ENCODE results near the gene ZP1.
A peak's percentile ranks its signal among the peaks of the same experiment; 100 is the strongest.
"Not testable (repeated sequence)": the region's sequence is repeated elsewhere in the genome, so short reads cannot be mapped to it uniquely, and the experiment has no call there.

The ZP1 gene, protein sequence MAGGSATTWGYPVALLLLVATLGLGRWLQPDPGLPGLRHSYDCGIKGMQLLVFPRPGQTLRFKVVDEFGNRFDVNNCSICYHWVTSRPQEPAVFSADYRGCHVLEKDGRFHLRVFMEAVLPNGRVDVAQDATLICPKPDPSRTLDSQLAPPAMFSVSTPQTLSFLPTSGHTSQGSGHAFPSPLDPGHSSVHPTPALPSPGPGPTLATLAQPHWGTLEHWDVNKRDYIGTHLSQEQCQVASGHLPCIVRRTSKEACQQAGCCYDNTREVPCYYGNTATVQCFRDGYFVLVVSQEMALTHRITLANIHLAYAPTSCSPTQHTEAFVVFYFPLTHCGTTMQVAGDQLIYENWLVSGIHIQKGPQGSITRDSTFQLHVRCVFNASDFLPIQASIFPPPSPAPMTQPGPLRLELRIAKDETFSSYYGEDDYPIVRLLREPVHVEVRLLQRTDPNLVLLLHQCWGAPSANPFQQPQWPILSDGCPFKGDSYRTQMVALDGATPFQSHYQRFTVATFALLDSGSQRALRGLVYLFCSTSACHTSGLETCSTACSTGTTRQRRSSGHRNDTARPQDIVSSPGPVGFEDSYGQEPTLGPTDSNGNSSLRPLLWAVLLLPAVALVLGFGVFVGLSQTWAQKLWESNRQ

DNA sequence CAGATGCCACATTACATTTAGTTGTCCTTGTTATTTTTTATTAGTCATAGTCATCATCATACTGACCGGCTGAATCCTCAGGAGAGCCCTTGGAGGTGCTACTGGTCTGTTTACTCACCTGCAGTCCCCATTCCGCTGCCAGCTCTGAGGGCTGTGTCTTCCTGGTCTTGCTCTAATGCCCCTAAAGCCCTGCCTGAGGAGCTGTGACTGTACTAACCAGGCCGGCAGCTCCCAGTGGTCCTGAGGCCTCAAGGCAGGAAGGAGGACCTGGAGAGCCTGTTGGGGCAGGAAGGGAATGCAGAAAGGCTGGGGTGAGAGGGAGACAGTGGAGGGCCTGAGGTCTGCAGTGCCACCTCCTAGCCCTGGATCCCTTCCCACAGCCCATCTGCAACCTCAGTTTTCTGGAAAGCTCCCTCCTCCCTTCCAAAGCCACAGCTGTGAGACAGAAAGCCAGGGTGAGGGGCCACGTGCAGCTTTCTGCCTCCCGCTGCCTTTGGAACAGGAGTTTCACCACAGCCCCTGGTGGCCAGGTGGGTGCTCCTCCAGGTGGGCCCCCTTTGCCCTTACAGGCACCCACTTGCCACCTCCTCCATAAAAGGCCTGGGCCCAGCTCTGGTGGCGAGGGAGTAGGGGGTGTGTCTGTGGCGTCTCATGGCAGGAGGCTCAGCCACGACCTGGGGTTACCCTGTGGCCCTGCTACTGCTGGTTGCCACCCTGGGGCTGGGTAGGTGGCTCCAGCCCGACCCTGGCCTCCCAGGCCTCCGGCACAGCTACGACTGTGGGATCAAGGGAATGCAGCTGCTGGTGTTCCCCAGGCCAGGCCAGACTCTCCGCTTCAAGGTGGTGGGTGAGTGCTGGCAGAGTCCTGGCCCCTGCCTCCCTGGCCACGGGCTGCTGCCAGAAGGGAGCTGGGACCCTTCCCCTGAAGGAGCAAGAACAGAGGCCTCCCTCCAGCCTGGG is at the start of gene ZP1:
Gene ZP1, plus strand, starts transcription at position 632 of the 960 bp plus-strand sequence. Its CDS starts 20 bp downstream, at position 652.
- Mint-ChIP-seq H3K27ac (no peak within 1 kb of the TSS), H3K4me3 (no peak within 1 kb of the TSS), H3K27me3 (no peaks in the 10 kb centered on the region), H3K4me1 (peaks cover 29% of the 10 kb centered on the region), H3K9me3 (no peaks in the 10 kb centered on the region)
- DNase-seq (no peak), ATAC-seq (peak; percentile 18)

DNA sequence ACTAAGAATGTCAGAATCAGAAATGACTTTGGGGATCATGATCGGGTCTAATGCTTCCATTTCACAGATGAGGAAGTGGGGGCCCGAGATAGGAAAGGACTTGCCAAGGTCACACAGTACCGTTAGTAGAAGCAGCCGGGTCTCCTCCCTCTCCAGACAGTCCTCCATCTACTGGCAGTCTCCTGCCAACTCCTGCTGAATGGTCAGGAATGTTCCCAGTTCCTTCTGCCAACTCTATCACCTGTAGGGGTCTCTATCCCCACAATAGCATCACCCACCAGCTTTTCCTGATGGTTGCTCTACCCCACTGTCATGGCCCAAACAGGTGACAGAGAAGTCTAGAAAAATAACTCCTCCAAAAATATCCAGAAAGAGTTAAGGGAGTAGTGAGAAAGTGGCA is 49.3 kb upstream of the ZP1 start:
- H3K27me3 Mint-ChIP-seq: no peaks in the 10 kb centered on the region
- no peak overlapping the region for H3K4me3 Mint-ChIP-seq
- no peaks in the 10 kb centered on the region for H3K9me3 Mint-ChIP-seq
- DNase-seq: no peak
- peaks cover 6% of the 10 kb centered on the region for H3K4me1 Mint-ChIP-seq
- H3K27ac Mint-ChIP-seq: no peak overlapping the region
- ATAC-seq: no peak

DNA sequence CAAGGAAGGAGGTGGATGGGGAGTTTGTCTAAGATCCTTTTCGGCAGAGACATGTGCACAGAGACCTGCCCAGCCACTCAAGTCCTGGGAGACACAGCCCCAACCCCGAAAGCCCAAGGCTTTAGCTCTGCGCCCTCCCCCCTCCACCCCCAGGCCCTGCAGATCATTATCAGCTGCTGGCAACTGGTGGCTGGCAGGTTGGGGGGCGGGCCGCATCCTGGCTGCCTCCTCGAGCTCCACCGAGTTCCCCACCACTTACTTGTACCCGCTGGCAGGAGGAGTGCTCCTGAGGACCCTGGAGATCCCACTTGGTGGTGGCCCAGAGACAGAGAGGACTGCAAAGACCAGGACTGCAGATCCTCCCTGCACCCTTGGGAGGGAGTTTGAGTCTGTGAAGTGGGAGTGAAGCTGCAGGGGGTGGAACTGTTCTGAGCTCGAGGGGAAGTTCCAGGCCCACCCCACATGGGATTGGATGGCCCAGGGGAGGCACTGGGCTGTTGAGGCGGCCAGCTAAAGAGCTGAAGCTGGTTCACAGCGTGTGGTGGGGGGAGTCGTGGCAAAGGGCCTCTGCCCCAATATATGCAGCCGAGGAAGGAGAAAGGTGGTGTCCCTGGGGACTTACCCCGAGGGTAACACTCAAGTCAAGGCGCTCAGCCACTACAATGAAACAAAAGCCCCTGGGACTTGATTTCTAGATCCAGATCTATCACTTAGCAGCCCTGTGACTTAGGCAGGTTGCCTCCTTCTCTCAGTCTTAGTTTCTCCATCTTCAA is 45.3 kb upstream of the ZP1 start:
- DNase-seq: no peak
- Mint-ChIP-seq H3K4me1 (peaks cover 6% of the 10 kb centered on the region), H3K9me3 (no peaks in the 10 kb centered on the region), H3K27ac (no peak overlapping the region), H3K4me3 (no peak overlapping the region), H3K27me3 (no peaks in the 10 kb centered on the region)
- peak; percentile 26 for ATAC-seq

DNA sequence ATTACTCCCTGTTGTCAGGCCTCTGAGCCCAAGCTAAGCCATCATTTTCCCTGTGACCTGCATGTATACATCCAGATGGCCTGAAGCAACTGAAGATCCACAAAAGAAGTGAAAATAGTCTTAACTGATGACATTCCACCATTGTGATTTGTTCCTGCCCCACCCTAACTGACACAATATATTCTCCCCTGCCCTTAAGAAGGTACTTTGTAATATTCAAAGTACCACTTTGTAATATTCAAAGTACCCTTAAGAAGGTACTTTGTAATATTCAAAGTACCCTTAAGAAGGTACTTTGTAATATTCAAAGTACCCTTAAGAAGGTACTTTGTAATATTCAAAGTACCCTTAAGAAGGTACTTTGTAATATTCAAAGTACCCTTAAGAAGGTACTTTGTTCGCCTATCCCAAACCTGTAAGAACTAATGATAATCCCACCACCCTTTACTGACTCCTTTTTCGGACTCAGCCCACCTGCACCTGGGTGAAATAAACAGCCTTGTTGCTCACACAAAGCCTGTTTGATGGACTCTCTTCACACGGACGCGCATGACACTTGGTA is 43.5 kb upstream of the ZP1 start:
- not testable (repeated sequence) for ATAC-seq, DNase-seq, H3K9me3 Mint-ChIP-seq, H3K27me3 Mint-ChIP-seq, H3K4me1 Mint-ChIP-seq, H3K4me3 Mint-ChIP-seq, H3K27ac Mint-ChIP-seq

DNA sequence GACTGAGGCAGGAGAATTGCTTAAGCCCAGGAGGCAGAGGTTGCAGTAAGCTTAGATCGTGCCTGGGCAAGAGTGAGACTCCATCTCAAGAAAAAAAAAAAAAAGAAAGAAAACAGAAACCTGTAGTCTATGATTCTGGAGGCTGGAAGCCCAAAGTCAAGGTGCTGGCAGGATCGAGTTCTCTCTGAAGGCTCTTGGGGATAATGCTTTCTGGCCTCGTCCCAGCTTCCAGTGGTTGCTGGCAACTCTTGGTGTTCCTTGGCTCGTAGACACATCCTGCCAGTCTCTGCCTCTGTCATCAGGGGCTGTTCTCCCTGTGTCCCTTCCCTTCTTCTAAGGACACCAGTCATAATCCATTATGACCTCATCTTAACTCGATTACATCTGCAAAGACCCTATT is 42.2 kb upstream of the ZP1 start:
- H3K4me3 Mint-ChIP-seq: no peak overlapping the region
- peaks cover 6% of the 10 kb centered on the region for H3K4me1 Mint-ChIP-seq
- ATAC-seq: no peak
- H3K9me3 Mint-ChIP-seq: no peaks in the 10 kb centered on the region
- no peaks in the 10 kb centered on the region for H3K27me3 Mint-ChIP-seq
- no peak for DNase-seq
- H3K27ac Mint-ChIP-seq: no peak overlapping the region

DNA sequence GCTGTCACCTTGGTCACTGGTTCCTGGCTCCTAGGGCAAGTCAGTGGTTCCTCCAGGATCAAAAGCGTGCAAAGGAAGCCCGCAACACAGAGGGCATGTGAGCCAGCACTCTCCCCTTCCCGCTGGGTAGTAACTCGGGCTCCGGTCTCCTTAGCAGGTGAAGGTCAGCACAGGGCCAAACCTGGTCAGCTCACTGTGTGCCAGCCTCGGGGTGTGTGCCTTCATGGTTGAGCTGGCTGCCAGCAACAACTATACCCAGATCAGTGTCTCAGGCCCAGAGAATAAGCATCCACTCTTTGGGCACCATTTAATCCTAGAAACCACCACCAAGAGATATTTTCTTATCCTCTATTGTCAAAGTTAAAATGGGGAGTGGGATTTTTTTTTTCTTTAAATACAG is 41.6 kb upstream of the ZP1 start:
- no peak overlapping the region for H3K4me3 Mint-ChIP-seq
- no peak overlapping the region for H3K27ac Mint-ChIP-seq
- DNase-seq (no peak), ATAC-seq (no peak)
- H3K27me3 Mint-ChIP-seq: no peaks in the 10 kb centered on the region
- peaks cover 6% of the 10 kb centered on the region for H3K4me1 Mint-ChIP-seq
- H3K9me3 Mint-ChIP-seq: no peaks in the 10 kb centered on the region

DNA sequence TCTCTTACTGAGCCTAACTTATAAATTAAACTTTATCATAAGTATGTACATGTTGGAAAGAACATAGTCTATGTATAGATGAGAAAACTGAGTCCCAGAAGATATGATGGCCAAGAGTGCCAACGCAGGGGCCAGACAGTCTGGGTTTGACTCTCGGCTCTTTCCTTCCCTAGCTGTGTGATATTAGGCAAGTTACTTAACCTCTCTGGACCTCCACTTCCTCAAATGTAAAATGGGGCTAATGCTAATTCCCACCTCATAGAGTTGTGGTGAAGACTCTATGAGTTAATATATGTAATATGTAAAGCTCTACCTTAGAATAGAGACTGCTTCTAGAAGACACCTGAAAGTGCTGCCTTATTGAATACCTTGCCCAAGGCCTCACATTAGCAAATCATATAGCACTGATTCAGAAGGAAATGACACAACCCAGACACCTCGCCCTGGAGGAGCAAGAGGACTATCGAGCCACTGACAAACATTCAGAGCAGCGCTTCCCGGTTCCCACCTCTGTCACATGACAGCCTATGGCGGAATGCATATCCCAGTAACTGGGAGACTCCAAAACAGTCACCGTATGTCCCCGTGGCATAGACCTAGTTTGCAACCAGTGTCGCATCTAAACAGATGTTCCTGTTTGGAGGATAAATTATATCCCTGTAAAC is 36.7 kb upstream of the ZP1 start:
- DNase-seq (no peak), ATAC-seq (peak; percentile 5)
- Mint-ChIP-seq H3K27me3 (peaks cover 7% of the 10 kb centered on the region), H3K27ac (no peak overlapping the region), H3K4me3 (no peak overlapping the region), H3K9me3 (no peaks in the 10 kb centered on the region), H3K4me1 (peaks cover 9% of the 10 kb centered on the region)

DNA sequence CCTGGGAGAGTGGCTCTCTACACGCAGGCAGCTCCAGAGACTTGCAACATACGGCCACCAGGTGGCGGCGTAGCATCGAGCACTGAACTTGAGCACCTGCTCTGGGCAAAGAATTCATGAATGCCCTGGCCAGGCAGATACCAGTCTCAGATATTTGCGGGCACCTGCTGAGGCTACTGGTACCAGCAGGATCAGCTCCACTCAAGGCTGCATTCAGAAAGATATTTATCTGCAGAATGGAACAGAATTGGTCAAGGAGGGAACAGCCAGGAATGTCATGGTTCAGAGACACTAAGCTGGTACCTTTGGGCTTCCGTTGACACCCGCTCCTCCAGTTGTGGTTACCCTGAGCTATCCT is 36.2 kb upstream of the ZP1 start:
- peak; percentile 73 to 80 for DNase-seq
- no peak overlapping the region for H3K4me3 Mint-ChIP-seq
- ATAC-seq: peak; percentile 92

DNA sequence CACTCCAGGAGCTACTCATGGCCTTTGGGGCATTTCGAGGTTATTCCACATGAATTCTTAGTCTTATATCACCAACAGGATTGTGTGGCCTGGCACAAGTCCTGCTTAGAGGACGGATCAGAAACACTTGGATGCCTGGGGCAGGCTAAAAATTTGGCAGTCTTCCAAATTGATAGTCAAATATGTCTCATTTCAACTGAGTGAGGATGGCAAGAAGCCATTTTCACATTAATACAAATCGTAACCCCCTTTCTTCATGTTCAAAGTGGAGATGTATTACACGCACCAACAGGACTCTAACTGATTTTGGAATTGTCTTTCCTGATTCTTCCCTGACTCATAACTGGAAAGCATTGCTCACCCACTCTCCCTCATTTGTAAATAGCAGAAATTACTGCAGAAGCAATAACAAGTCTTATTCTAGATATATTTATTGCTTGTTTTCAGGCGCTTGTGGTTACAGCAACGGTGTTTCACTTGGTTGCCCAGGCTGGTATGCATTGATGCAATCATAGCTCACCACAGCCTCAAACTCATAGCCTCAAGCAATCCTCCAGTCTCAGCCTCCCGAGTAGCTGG is 35.8 kb upstream of the ZP1 start:
- no peak overlapping the region for H3K4me3 Mint-ChIP-seq
- H3K9me3 Mint-ChIP-seq: no peaks in the 10 kb centered on the region
- peaks cover 11% of the 10 kb centered on the region for H3K4me1 Mint-ChIP-seq
- no peak for ATAC-seq
- DNase-seq: no peak
- H3K27me3 Mint-ChIP-seq: peaks cover 7% of the 10 kb centered on the region
- no peak overlapping the region for H3K27ac Mint-ChIP-seq

More for the DNA sequence above, 36.2 kb upstream of the ZP1 start:
- Mint-ChIP-seq H3K27ac (no peak overlapping the region), H3K9me3 (no peaks in the 10 kb centered on the region), H3K27me3 (peaks cover 7% of the 10 kb centered on the region), H3K4me1 (peaks cover 11% of the 10 kb centered on the region)

DNA sequence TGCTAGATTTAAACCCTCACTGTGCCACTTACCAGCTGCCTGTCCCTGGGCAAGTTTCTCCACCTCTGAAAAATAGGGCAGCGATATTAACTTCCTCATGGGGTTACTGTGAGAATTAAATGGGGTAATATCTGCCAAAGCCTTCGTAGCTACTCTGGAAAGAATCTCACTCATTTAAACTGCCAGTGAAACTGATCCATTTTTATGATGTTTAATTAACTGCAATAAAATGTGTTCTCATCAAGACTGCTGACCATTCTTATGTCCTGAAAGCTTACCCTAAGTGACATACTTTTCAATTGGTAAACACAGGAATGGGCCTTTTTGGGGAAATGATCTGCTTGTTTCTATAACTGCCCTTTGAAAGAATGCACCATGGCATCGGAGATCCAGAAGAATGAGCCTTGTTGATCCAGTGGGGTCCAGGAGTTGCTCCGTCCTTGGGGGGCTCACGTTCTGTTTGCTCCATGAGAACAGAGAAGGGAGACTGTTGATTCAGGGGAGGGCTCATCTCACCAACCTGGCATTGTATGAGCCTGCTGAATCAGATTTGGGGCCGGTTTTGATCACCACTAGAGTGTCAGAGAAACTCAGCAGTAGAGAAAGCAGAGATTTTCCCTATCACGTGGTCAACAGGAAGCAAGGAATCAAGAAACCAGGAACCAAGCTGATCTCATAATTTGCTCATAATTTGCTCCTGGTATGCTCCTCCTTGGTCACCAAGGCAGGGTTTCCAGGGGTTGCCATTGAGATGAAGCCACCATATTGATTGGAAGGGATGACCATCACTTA is 32.4 kb upstream of the ZP1 start:
- peaks cover 11% of the 10 kb centered on the region for H3K4me1 Mint-ChIP-seq
- no peaks in the 10 kb centered on the region for H3K9me3 Mint-ChIP-seq
- H3K4me3 Mint-ChIP-seq: no peak overlapping the region
- no peak for DNase-seq
- peaks cover 7% of the 10 kb centered on the region for H3K27me3 Mint-ChIP-seq
- ATAC-seq: no peak
- peak overlapping the region in 1 of 2 donors; percentile 8 for H3K27ac Mint-ChIP-seq

DNA sequence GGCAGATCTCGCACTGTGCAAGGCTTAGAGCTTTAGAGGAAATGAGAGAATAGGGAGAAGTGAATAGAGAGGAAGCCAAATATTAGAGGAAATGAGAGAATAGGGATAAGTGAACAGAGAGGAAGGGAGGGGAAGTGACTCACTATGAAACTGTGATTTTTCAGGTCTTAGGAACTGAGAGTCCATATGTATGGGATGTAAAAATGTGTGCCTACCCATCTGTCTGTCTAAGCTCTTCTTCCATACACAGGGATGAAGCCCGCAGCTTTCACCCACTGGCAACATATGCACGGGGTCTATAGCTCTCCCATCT is 31.9 kb upstream of the ZP1 start:
- peaks cover 7% of the 10 kb centered on the region for H3K27me3 Mint-ChIP-seq
- H3K9me3 Mint-ChIP-seq: no peaks in the 10 kb centered on the region
- H3K4me1 Mint-ChIP-seq: peaks cover 14% of the 10 kb centered on the region
- no peak overlapping the region for H3K4me3 Mint-ChIP-seq
- H3K27ac Mint-ChIP-seq: no peak overlapping the region
- no peak for DNase-seq
- ATAC-seq: no peak

DNA sequence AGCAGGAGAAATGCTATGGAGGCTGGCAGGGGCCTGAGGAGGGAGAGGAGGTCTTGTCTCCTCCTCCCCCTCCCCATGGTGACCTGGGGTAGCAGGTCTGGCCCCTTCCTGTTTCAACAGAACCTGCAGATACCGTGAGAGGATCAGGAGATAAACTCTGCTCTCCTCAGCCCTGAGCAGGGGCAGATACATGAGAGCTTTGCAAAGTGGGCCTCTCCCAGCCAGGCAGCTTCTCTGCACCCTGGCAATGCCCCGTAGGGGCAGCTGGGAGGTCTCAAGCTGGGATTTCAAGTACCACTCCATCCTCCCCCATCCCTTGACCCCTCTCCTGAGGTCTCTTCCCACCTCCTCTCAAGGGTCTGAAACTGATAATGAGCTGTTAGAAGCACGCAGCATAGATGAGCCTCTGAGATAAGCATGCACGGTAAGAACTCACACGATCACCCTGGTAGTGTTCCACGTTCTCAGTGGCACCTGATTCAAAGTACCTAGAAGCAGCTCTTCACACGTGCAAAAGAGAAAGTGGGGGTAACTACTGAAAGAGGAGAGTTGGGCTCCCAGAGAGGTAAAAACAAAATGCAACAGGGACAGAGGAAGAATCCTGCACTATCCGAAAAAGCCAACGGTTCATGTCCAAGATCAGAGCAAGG is 30.4 kb upstream of the ZP1 start:
- no peak overlapping the region for H3K27ac Mint-ChIP-seq
- no peak for ATAC-seq
- no peak overlapping the region for H3K4me3 Mint-ChIP-seq
- peaks cover 0 to 6% of the 10 kb centered on the region in 2 donors for H3K9me3 Mint-ChIP-seq
- H3K27me3 Mint-ChIP-seq: peaks cover 7% of the 10 kb centered on the region
- peaks cover 29% of the 10 kb centered on the region for H3K4me1 Mint-ChIP-seq
- DNase-seq: no peak

DNA sequence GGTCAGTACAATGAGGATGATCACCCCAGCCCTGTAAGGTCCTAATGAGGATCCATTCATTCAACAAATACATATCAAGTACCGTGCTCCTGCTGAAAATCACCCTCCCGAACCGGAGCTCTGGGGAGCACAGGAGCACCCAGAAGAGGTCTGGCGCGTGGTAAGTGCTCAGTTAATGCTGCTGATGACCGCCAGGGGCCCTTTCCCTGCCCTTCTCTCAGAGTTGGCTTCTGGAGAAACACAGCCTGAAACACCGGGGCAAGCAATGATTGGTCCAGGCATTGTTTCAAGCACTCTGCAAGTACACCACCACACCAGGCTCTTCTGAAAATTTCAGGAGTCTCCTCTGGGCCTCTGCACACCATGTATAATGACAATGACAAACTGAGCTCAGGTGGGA is 29.2 kb upstream of the ZP1 start:
- Mint-ChIP-seq H3K27me3 (no peaks in the 10 kb centered on the region), H3K9me3 (peaks cover 0 to 6% of the 10 kb centered on the region in 2 donors), H3K27ac (no peak overlapping the region), H3K4me3 (no peak overlapping the region), H3K4me1 (peaks cover 30% of the 10 kb centered on the region)
- DNase-seq (no peak), ATAC-seq (no peak)
